HFFc6 (cell line): Measurements from ENCODE around the gene DCUN1D3. TPM values are rescaled to one million over a fixed set of nuclear protein-coding genes. Genes with fewer than 3 reads are reported as not detected.
"Not testable (repeated sequence)": the region's sequence is repeated elsewhere in the genome, so short reads cannot be mapped to it uniquely, and the experiment has no call there.

Experiments used
- DNase-seq: peaks from one replicate; pipeline ENCODE4 v3.0.0-alpha.2; 2018
- H3K27ac Mint-ChIP-seq: 2 replicates; pipeline ENCODE4 v1.8.0; 2020; ENCODE audit warnings: mild to moderate bottlenecking, mixed read lengths
- H3K27me3 Mint-ChIP-seq: 2 replicates; pipeline ENCODE4 v1.8.0; 2021; ENCODE audit warnings: mild to moderate bottlenecking, moderate library complexity, mixed read lengths; ENCODE audit not compliant: insufficient read depth
- H3K36me3 Mint-ChIP-seq: 2 replicates; pipeline ENCODE4 v1.8.0; 2021; ENCODE audit warnings: low read depth, mixed read lengths
- H3K4me1 Mint-ChIP-seq: 2 replicates; pipeline ENCODE4 v1.8.0; 2020; ENCODE audit warnings: low read depth, mixed read lengths
- H3K4me3 Mint-ChIP-seq: 2 replicates; pipeline ENCODE4 v1.8.0; 2020; ENCODE audit warnings: mild to moderate bottlenecking, moderate library complexity, mixed read lengths
- H3K9me3 Mint-ChIP-seq: 2 replicates; pipeline ENCODE4 v1.8.0; 2020; ENCODE audit warnings: mild to moderate bottlenecking, mixed read lengths
- total RNA-seq, 6 experiments: library from RNA; stranded (reverse); fragmentation: NEBNext Ultra II Directional; extraction: Animal tissue kit (Norgen Biotek cat#: 25700); gene quantifications; 2 replicates in 1 of 6; 3 replicates in 5 of 6; pipeline ENCODE4 v1.2.3, GENCODE V29; 2021
- TF ChIP-seq, protein P1 (sequence below): fragments of 200-600 bp; sonication (generic); IDR thresholded peaks from 2 replicates; pipeline ENCODE4 v1.5.0; 2021; ENCODE audit warnings: antibody characterized with exemption, mild to moderate bottlenecking

Gene DCUN1D3
- total RNA-seq, 6 experiments from 2014 or later, result 29.2 to 41.0 (median 32.1) TPM

DNA sequence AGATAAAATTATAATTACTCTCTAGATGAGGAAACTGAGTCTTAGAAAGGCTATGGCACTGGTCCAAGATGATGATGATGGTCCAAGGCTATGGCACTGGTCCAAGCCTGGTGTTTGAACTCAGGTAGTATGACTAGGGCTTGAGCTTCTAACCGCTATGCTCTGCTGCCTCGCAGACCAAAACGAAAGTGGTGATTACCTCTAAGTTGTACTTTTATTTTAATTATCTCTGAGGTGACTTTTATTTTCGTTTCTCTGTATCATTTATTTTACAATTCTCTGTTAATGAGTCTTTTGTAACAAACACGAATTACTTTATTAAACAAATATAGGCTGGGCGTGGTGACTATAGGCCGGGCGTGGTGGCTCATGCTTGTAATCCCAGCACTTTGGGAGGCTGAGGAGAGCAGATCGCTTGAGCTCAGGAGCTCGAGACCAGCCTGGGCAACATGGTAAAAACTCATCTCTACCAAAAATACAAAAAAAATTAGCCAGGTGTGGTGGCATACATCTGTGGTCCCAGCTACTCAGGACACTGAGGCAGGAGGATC is 88.2 kb downstream of the DCUN1D3 start:
- Mint-ChIP-seq H3K4me3 (no peak overlapping the region), H3K4me1 (peaks cover 8% of the 10 kb centered on the region), H3K27ac (no peak overlapping the region), H3K27me3 (no peaks in the 10 kb centered on the region; the same call in 1 of the 2 replicates), H3K36me3 (no peaks in the 10 kb centered on the region; the same call in 1 of the 2 replicates), H3K9me3 (no peaks in the 10 kb centered on the region)
- TF ChIP-seq, protein P1, sequence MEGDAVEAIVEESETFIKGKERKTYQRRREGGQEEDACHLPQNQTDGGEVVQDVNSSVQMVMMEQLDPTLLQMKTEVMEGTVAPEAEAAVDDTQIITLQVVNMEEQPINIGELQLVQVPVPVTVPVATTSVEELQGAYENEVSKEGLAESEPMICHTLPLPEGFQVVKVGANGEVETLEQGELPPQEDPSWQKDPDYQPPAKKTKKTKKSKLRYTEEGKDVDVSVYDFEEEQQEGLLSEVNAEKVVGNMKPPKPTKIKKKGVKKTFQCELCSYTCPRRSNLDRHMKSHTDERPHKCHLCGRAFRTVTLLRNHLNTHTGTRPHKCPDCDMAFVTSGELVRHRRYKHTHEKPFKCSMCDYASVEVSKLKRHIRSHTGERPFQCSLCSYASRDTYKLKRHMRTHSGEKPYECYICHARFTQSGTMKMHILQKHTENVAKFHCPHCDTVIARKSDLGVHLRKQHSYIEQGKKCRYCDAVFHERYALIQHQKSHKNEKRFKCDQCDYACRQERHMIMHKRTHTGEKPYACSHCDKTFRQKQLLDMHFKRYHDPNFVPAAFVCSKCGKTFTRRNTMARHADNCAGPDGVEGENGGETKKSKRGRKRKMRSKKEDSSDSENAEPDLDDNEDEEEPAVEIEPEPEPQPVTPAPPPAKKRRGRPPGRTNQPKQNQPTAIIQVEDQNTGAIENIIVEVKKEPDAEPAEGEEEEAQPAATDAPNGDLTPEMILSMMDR, result no peak
- no peak for DNase-seq

DNA sequence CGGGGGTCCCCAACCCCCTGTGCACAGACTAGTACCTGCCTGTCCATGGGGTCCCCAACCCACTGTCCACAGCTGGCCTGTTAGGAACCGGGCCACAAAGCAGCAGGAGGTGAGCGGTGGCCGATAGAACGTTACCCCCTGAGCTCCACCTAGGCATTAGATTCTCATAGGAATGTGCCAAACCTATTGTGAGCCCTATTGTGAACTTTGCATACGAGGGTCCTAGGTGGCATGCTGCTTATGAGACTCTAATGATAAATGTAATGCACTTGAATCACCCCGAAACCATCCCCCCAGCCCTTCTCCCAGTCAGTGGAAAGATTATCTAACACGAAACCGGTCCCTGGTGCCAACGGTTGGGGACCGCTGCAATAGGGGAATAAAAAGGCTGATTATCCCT is 92.3 kb downstream of the DCUN1D3 start:
- Mint-ChIP-seq H3K4me3 (peak overlapping the region; percentile 99), H3K4me1 (peaks cover 28% of the 10 kb centered on the region), H3K27ac (peak overlapping the region; percentile 96), H3K9me3 (no peaks in the 10 kb centered on the region), H3K36me3 (no peaks in the 10 kb centered on the region), H3K27me3 (peaks cover 3% of the 10 kb centered on the region; the same call in 1 of the 2 replicates)
- no peak for DNase-seq
- TF ChIP-seq, protein P1, result no peak

DNA sequence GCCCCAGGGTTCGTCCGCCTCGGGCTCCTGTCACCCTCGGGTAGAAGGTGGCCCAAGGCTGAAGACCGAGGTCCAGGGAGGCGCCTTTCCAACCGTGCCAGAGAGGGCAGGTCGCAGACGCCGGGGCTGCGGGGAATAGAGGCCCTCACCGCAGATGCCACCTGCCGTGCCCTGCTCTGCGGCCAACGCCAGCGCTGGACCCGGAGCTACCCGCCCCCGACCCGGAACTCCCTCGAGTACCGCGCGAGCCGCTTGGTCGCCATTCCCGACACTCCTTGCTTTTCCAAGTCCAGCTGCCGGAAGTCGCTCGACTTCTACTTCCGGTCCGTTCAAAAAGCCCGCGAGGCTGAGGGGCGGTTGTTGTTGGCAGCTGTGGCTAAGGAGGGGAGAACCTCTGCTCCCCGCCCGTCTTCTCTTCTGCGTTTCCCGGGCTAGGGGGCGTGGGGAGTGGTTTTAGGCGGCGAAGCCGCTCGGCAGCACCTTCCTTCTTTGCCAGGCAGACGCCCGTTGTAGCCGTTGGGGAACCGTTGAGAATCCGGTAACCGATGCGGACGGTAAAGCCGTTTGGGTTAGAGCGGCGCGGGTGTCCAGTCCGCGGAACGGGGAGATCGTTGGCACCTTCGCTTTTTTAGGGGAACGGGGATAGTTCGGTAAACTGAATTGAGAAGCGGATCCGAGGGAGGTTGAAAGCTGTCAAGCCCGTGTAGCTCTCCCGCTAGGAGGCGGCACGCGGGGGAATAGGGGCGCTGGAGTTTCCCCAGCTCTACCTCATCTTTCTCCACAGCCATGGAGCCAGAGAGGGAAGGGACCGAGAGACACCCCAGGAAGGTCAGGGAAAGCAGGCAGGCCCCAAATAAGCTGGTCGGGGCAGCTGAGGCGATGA is 93.7 kb downstream of the DCUN1D3 start, which contains the start of the genes ERI2 and REXO5:
TSS of gene ERI2 (minus strand) at position 305 of the 883 bp plus-strand sequence. CDS start at position 263, 42 bp downstream.
TSS of gene REXO5 (plus strand) at position 360 of the 883 bp plus-strand sequence. CDS start at position 787, 427 bp downstream.
- TF ChIP-seq, protein P1, result peak; percentile 72
- peaks cover 28% of the 10 kb centered on the region for H3K4me1 Mint-ChIP-seq
- peak within 1 kb of the TSS; percentile 96 for H3K27ac Mint-ChIP-seq
- H3K27me3 Mint-ChIP-seq, result peaks cover 3% of the 10 kb centered on the region; the same call in 1 of the 2 replicates
- peak; percentile 95 for DNase-seq
- peak within 1 kb of the TSS; percentile 99 for H3K4me3 Mint-ChIP-seq
- H3K36me3 Mint-ChIP-seq, result no peaks in the 10 kb centered on the region
- no peaks in the 10 kb centered on the region for H3K9me3 Mint-ChIP-seq

DNA sequence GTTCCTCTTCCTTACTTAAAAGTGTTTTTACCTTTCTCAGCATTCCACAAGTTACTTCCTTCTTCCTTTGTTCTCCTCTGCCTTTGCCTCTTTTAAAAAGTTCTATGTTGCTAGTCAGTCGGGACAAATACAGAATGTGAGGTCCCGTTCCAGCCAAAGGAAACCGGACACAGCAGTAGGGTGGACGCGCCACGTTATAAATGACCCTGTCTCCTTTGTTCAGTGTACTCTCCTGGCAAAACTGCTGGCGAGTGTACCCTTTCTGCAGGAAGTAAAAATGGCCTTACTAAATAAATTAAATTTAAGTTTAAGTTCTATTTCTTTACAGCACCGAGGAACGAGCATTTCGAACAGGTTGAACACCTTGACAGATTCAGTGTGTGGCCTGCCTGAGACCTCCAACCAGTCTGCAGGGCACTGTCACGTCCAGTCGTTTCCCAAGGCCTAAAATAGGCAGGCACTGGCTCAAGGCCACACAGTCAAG is 94.4 kb downstream of the DCUN1D3 start:
- not testable (repeated sequence) for H3K27me3 Mint-ChIP-seq, H3K9me3 Mint-ChIP-seq, DNase-seq, H3K36me3 Mint-ChIP-seq
- H3K4me3 Mint-ChIP-seq, result peak overlapping the region; percentile 99
- H3K27ac Mint-ChIP-seq, result peak overlapping the region; percentile 96
- peaks cover 28% of the 10 kb centered on the region for H3K4me1 Mint-ChIP-seq

Other genes with a start within 250 kb of the DCUN1D3 start
- gene ACSM1, start 202.7 kb downstream of the DCUN1D3 start, total RNA-seq, result not detected
- 10 to 100 TPM; 21.9 to 26.1 (median 24.3) TPM for gene THUMPD1, start 158.5 kb downstream of the DCUN1D3 start, total RNA-seq
- gene ACSM3, start 136.3 kb downstream of the DCUN1D3 start, total RNA-seq, result under 1 TPM in 5 of 6 experiments, not detected in 1; 0.12 to 0.48 (median 0.21) TPM
- gene ERI2, start 93.9 kb downstream of the DCUN1D3 start, total RNA-seq, result 10 to 100 TPM; 10.6 to 16.1 (median 13.1) TPM
- 10 to 100 TPM in 3 of 6 experiments, 1 to 10 TPM in 3; 4.9 to 12.2 (median 9.6) TPM for gene REXO5, start 93.8 kb downstream of the DCUN1D3 start, total RNA-seq
- gene LYRM1, start 413 bp upstream of the DCUN1D3 start, total RNA-seq, result 10 to 100 TPM; 22.2 to 28.4 (median 25.8) TPM